Brain microvascular endothelial cell (primary cell): ENCODE data around the gene WDR93.

Experiments
- DNase-seq: peaks from one replicate; pipeline ENCODE4 v3.0.0-alpha.2; 2020
- H3K27ac ChIP-seq: fragments of 250-450 bp; sonication (Bioruptor Pico); 2 replicates; pipeline ENCODE4 v1.5.1; 2020; ENCODE audit warnings: mild to moderate bottlenecking, moderate library complexity
- H3K27me3 ChIP-seq: fragments of 250-450 bp; sonication (Bioruptor Pico); replicated peaks from 2 replicates; pipeline ENCODE4 v1.5.1; 2020; ENCODE audit warnings: mild to moderate bottlenecking
- H3K36me3 ChIP-seq: fragments of 250-450 bp; sonication (Bioruptor Pico); replicated peaks from 2 replicates; pipeline ENCODE4 v1.5.1; 2020; ENCODE audit warnings: mild to moderate bottlenecking
- H3K4me3 ChIP-seq: 2 replicates; pipeline ENCODE4 v1.5.1; 2011; ENCODE audit warnings: low read depth, mild to moderate bottlenecking, control low read depth, low read length, moderate library complexity
- CTCF ChIP-seq: IDR thresholded peaks from 2 replicates; pipeline ENCODE4 v1.5.1; 2011; ENCODE audit warnings: low read depth, mild to moderate bottlenecking, moderate library complexity, low read length, control low read depth, inconsistent platforms; ENCODE audit errors: missing control alignments
- in situ Hi-C: cut with HindIII; loops from 2 replicates; pipeline ENCODE4 v1.10.0; 2017; ENCODE audit warnings: low sequenced_read_pairs, low pct_ligation_motif_present

WDR93 gene

GRCh38 chr15:89743011-89743410 is 52.4 kb downstream of the WDR93 start:
- Histone ChIP-seq H3K27ac (no peak overlapping the region), H3K4me3 (no peak overlapping the region), H3K36me3 (no peaks in the 10 kb centered on the region), H3K27me3 (no peaks in the 10 kb centered on the region)
- DNase-seq, result no peak
- TF ChIP-seq CTCF, result no peak
- in situ Hi-C loops, result no loop called here

- H3K4me3 ChIP-seq, result no peak overlapping the region
- DNase-seq, result no peak
- H3K36me3 ChIP-seq, result no peaks in the 10 kb centered on the region
- in situ Hi-C loops, result no loop called here
- no peak overlapping the region for H3K27ac ChIP-seq
- no peak for TF ChIP-seq CTCF
- no peaks in the 10 kb centered on the region for H3K27me3 ChIP-seq
These were observed 53.0 kb downstream of the WDR93 start for GRCh38 chr15:89743594-89743993.

- in situ Hi-C loops, result no loop called here
- no peaks in the 10 kb centered on the region for H3K36me3 ChIP-seq
- H3K27ac ChIP-seq, result no peak overlapping the region
- no peak overlapping the region for H3K4me3 ChIP-seq
- no peak for TF ChIP-seq CTCF
- H3K27me3 ChIP-seq, result peaks cover 3% of the 10 kb centered on the region
- DNase-seq, result no peak
These were observed 54.5 kb downstream of the WDR93 start for GRCh38 chr15:89745131-89745530.

- Histone ChIP-seq H3K27me3 (peaks cover 3% of the 10 kb centered on the region), H3K36me3 (no peaks in the 10 kb centered on the region), H3K4me3 (no peak overlapping the region), H3K27ac (no peak overlapping the region)
- in situ Hi-C loops, result no loop called here
- no peak for TF ChIP-seq CTCF
- DNase-seq, result no peak
These were observed 55.2 kb downstream of the WDR93 start for GRCh38 chr15:89745768-89746167.

- in situ Hi-C loops, result no loop called here
- H3K27ac ChIP-seq, result no peak overlapping the region
- H3K27me3 ChIP-seq, result peaks cover 3% of the 10 kb centered on the region
- no peaks in the 10 kb centered on the region for H3K36me3 ChIP-seq
- TF ChIP-seq CTCF, result no peak
- H3K4me3 ChIP-seq, result no peak overlapping the region
- no peak for DNase-seq
These were observed 55.8 kb downstream of the WDR93 start for GRCh38 chr15:89746386-89746780.
